Measurements from ENCODE around the gene ZFAND3. TPM values are rescaled to one million over a fixed set of nuclear protein-coding genes. Genes with fewer than 3 reads are reported as not detected.
A peak's percentile ranks its signal among the peaks of the same experiment; 100 is the strongest.

ZFAND3 gene
- total RNA-seq, 2 experiments from 2014 or later = 34.4 to 37.0 TPM

- no peak overlapping the region for H3K27ac Mint-ChIP-seq
- POLR2A ChIA-PET = no interaction called here
- ATAC-seq (ENCODE audit: poor library complexity) = no peak
- H3K9me3 ChIP-seq (ENCODE audit: control insufficient read depth in 1 of 2, insufficient read depth in 1 of 2, low read length in 2 of 2) = no peaks in the 10 kb centered on the region
- peaks cover 4% of the 10 kb centered on the region for H3K4me1 ChIP-seq (ENCODE audit: insufficient read depth, low read length)
- TF ChIP-seq CTCF (IDR thresholded peaks at IDR 0.05) = no peak
- peaks cover 10% of the 10 kb centered on the region for H3K36me3 Mint-ChIP-seq (ENCODE audit: low read depth)
- H3K27me3 Mint-ChIP-seq = no peaks in the 10 kb centered on the region
- intact Hi-C loops (cut with DNase I, micrococcal nuclease) = no loop called here
- peak in 1 of 14 experiments; percentile 3 for DNase-seq
- H3K9me3 Mint-ChIP-seq = no peaks in the 10 kb centered on the region
- CTCF ChIA-PET = no interaction called here
- H3K4me3 ChIP-seq (ENCODE audit: low read length) = no peak overlapping the region
- H3K36me3 ChIP-seq (ENCODE audit: insufficient read depth, low read length) = no peaks in the 10 kb centered on the region
- H3K27me3 ChIP-seq (ENCODE audit: control insufficient read depth in 1 of 2, insufficient read depth in 2 of 2, low read length in 2 of 2) = no peaks in the 10 kb centered on the region
- no peak overlapping the region for H3K27ac ChIP-seq (ENCODE audit: low read depth in 1 of 2, low read length in 2 of 2)
- H3K4me3 Mint-ChIP-seq = no peak overlapping the region
- H3K4me1 Mint-ChIP-seq (ENCODE audit: low read depth) = peaks cover 86% of the 10 kb centered on the region
These were observed 162.8 kb downstream of the ZFAND3 start for GRCh38 chr6:37982317-37982716.

GRCh38 chr6:37983720-37984501 is 164.4 kb downstream of the ZFAND3 start:
- Mint-ChIP-seq H3K27me3 (no peaks in the 10 kb centered on the region), H3K4me3 (no peak overlapping the region), H3K9me3 (no peaks in the 10 kb centered on the region), H3K4me1 (ENCODE audit: low read depth) (peaks cover 86% of the 10 kb centered on the region), H3K36me3 (ENCODE audit: low read depth) (no peaks in the 10 kb centered on the region), H3K27ac (no peak overlapping the region)
- Histone ChIP-seq H3K4me3 (ENCODE audit: low read length) (no peak overlapping the region), H3K36me3 (ENCODE audit: insufficient read depth, low read length) (no peaks in the 10 kb centered on the region), H3K27ac (ENCODE audit: low read depth in 1 of 2, low read length in 2 of 2) (no peak overlapping the region), H3K27me3 (ENCODE audit: control insufficient read depth in 1 of 2, insufficient read depth in 2 of 2, low read length in 2 of 2) (no peaks in the 10 kb centered on the region), H3K4me1 (ENCODE audit: insufficient read depth, low read length) (peaks cover 4% of the 10 kb centered on the region), H3K9me3 (ENCODE audit: control insufficient read depth in 1 of 2, insufficient read depth in 1 of 2, low read length in 2 of 2) (no peaks in the 10 kb centered on the region)
- CTCF ChIA-PET = interaction anchor here (0.7 kb wide), 2 partner anchors 9 to 189 kb away, joined by 3 to 4 read pairs; no protein-coding TSS in a partner anchor
- intact Hi-C loops (cut with DNase I, micrococcal nuclease) = no loop called here
- no peak for ATAC-seq (ENCODE audit: poor library complexity)
- no peak for TF ChIP-seq CTCF (IDR thresholded peaks at IDR 0.05)
- POLR2A ChIA-PET = no interaction called here
- DNase-seq = no peak

GRCh38 chr6:37984578-37984977 is 165.1 kb downstream of the ZFAND3 start:
- ATAC-seq (ENCODE audit: poor library complexity) (no peak), DNase-seq (no peak)
- H3K27me3 ChIP-seq (ENCODE audit: control insufficient read depth in 1 of 2, insufficient read depth in 2 of 2, low read length in 2 of 2) = no peaks in the 10 kb centered on the region
- no peak overlapping the region for H3K27ac ChIP-seq (ENCODE audit: low read depth in 1 of 2, low read length in 2 of 2)
- no peaks in the 10 kb centered on the region for H3K9me3 Mint-ChIP-seq
- no peaks in the 10 kb centered on the region for H3K36me3 ChIP-seq (ENCODE audit: insufficient read depth, low read length)
- no peak overlapping the region for H3K4me3 Mint-ChIP-seq
- peaks cover 86% of the 10 kb centered on the region for H3K4me1 Mint-ChIP-seq (ENCODE audit: low read depth)
- no peak overlapping the region for H3K4me3 ChIP-seq (ENCODE audit: low read length)
- H3K27ac Mint-ChIP-seq = no peak overlapping the region
- POLR2A ChIA-PET = no interaction called here
- intact Hi-C loops (cut with DNase I, micrococcal nuclease) = no loop called here
- CTCF ChIA-PET = no interaction called here
- H3K4me1 ChIP-seq (ENCODE audit: insufficient read depth, low read length) = peaks cover 4% of the 10 kb centered on the region
- H3K27me3 Mint-ChIP-seq = no peaks in the 10 kb centered on the region
- no peaks in the 10 kb centered on the region for H3K36me3 Mint-ChIP-seq (ENCODE audit: low read depth)
- no peak for TF ChIP-seq CTCF (IDR thresholded peaks at IDR 0.05)
- H3K9me3 ChIP-seq (ENCODE audit: control insufficient read depth in 1 of 2, insufficient read depth in 1 of 2, low read length in 2 of 2) = no peaks in the 10 kb centered on the region
